Mesenchymal stem cell (in vitro differentiated cells and primary cell): ENCODE measurements around the gene ASGR2.
"Not testable (repeated sequence)": the region's sequence is repeated elsewhere in the genome, so short reads cannot be mapped to it uniquely, and the experiment has no call there.

Experiments used
- DNase-seq: peaks from one replicate; pipeline ENCODE4 v3.0.0-alpha.2; 2013
- H2AFZ ChIP-seq: one replicate; pipeline ENCODE4 v1.6.1; 2013; ENCODE audit warnings: low read depth, mild to moderate bottlenecking, control low read depth, inconsistent platforms, low read length, moderate library complexity
- H2AK5ac ChIP-seq: 2 replicates; pipeline ENCODE4 v1.6.1; 2013; ENCODE audit warnings: low read length, moderate library complexity, mild to moderate bottlenecking, inconsistent platforms; ENCODE audit not compliant: severe bottlenecking
- H2BK120ac ChIP-seq: one replicate; pipeline ENCODE4 v1.6.1; 2013; ENCODE audit warnings: low read depth, mild to moderate bottlenecking, inconsistent platforms, low read length, moderate library complexity
- H2BK12ac ChIP-seq, 2 experiments: one replicate each; pipeline ENCODE4 v1.6.1; 2013; ENCODE audit warnings: inconsistent platforms in 2 of 2, low read length in 2 of 2, mild to moderate bottlenecking in 2 of 2, moderate library complexity in 2 of 2, control low read depth in 1 of 2
- H2BK15ac ChIP-seq: one replicate; pipeline ENCODE4 v1.6.1; 2013; ENCODE audit warnings: mild to moderate bottlenecking, low read depth, inconsistent platforms; ENCODE audit not compliant: poor library complexity, severe bottlenecking
- H2BK5ac ChIP-seq: 2 replicates; pipeline ENCODE4 v1.6.1; 2013; ENCODE audit warnings: low read depth, mild to moderate bottlenecking, low read length, control low read depth, inconsistent platforms; ENCODE audit not compliant: poor library complexity, severe bottlenecking
- H3K14ac ChIP-seq, 2 experiments: one replicate each; pipeline ENCODE4 v1.6.1; 2013; ENCODE audit warnings: inconsistent platforms in 2 of 2, low read length in 2 of 2, control low read depth in 1 of 2, mild to moderate bottlenecking in 1 of 2, moderate library complexity in 1 of 2
- H3K18ac ChIP-seq, 2 experiments: one replicate each; pipeline ENCODE4 v1.6.1; 2013; ENCODE audit warnings: inconsistent platforms in 2 of 2, low read length in 2 of 2, control low read depth in 1 of 2, low read depth in 1 of 2, mild to moderate bottlenecking in 1 of 2
- H3K23ac ChIP-seq, 2 experiments: one replicate each; pipeline ENCODE4 v1.6.1; 2013; ENCODE audit warnings: inconsistent platforms in 2 of 2, low read length in 2 of 2, mild to moderate bottlenecking in 2 of 2, moderate library complexity in 2 of 2, control low read depth in 1 of 2
- H3K27ac ChIP-seq: 2 replicates; pipeline ENCODE4 v1.5.1; 2013; ENCODE audit warnings: mild to moderate bottlenecking, moderate library complexity, low read length, control low read depth, inconsistent platforms; ENCODE audit not compliant: poor library complexity, severe bottlenecking
- H3K27me3 ChIP-seq, 2 experiments: 2 replicates each; pipeline versions ENCODE4 v1.6.1 to v1.7.0; 2013; ENCODE audit warnings: low read length in 2 of 2, mild to moderate bottlenecking in 2 of 2, moderate library complexity in 2 of 2, control low read depth in 1 of 2, inconsistent platforms in 1 of 2; ENCODE audit not compliant: control insufficient read depth in 1 of 2, insufficient read depth in 1 of 2
- H3K36me3 ChIP-seq, 2 experiments: 2 replicates each; pipeline versions ENCODE4 v1.6.1 to v1.7.0; 2013; ENCODE audit warnings: low read length in 2 of 2, control low read depth in 1 of 2, inconsistent platforms in 1 of 2, low read depth in 1 of 2, mild to moderate bottlenecking in 1 of 2; ENCODE audit not compliant: insufficient read depth in 2 of 2, control insufficient read depth in 1 of 2
- H3K4ac ChIP-seq, 2 experiments: one replicate each; pipeline ENCODE4 v1.6.1; 2013; ENCODE audit warnings: inconsistent platforms in 2 of 2, low read length in 2 of 2, mild to moderate bottlenecking in 2 of 2, moderate library complexity in 2 of 2, control low read depth in 1 of 2, low read depth in 1 of 2
- H3K4me1 ChIP-seq: 2 replicates; pipeline ENCODE4 v1.6.1; 2013; ENCODE audit warnings: low read depth, low read length, control low read depth; ENCODE audit not compliant: control insufficient read depth, insufficient read depth
- H3K4me2 ChIP-seq: 2 replicates; pipeline ENCODE4 v1.6.1; 2013; ENCODE audit warnings: low read length, mild to moderate bottlenecking, inconsistent platforms; ENCODE audit not compliant: poor library complexity, severe bottlenecking
- H3K4me3 ChIP-seq, 2 experiments: 2 replicates each; pipeline versions ENCODE4 v1.5.1 to v1.7.0; 2013; ENCODE audit warnings: low read length in 2 of 2, mild to moderate bottlenecking in 2 of 2, control low read depth in 1 of 2, low read depth in 1 of 2; ENCODE audit not compliant: insufficient read depth in 1 of 2
- H3K79me1 ChIP-seq: replicated peaks from 2 replicates; pipeline ENCODE4 v1.6.1; 2013; ENCODE audit warnings: mild to moderate bottlenecking, control low read depth, low read length, inconsistent platforms; ENCODE audit not compliant: poor library complexity, severe bottlenecking
- H3K9ac ChIP-seq: 2 replicates; pipeline ENCODE4 v1.7.0; 2013; ENCODE audit warnings: mild to moderate bottlenecking, low read length, moderate library complexity
- H3K9me3 ChIP-seq: 2 replicates; pipeline ENCODE4 v1.7.0; 2013; ENCODE audit warnings: mild to moderate bottlenecking, low read length; ENCODE audit not compliant: control insufficient read depth
- H4K8ac ChIP-seq: one replicate; pipeline ENCODE4 v1.6.1; 2013; ENCODE audit warnings: inconsistent platforms, mild to moderate bottlenecking, low read length, moderate library complexity
- H4K91ac ChIP-seq: one replicate; pipeline ENCODE4 v1.6.1; 2013; ENCODE audit warnings: mild to moderate bottlenecking, low read length, inconsistent platforms
- WGBS: methylation state at CpG from one replicate; pipeline ENCODE4 v1.1.7; 2013; ENCODE audit warnings: mixed read lengths; 5-methylcytosine and 5-hydroxymethylcytosine counted together

Gene ASGR2

DNA sequence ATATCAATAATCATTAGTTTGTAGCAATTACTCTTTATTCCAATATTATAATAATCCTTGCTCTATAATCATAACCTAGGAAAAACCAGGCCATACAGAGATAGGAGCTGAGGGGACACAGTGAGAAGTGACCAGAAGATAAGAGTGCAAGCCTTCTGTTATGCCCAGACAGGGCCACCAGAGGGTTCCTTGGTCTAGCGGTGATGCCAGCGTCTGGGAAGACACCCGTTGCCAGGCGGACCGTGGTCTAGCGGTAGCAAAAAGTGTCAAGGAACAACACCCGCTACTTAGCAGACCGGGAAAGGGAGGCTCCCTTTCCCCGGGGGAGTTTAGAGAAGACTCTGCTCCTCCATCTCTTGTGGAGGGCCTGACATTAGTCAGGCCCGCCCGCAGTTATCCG, 11.8 kb upstream of the ASGR2 start:
- H3K27me3 ChIP-seq = peaks cover 26 to 66% of the 10 kb centered on the region in 2 experiments
- H4K8ac ChIP-seq, H3K4me3 ChIP-seq, H3K9me3 ChIP-seq, H3K4me2 ChIP-seq, H3K23ac ChIP-seq, H3K4ac ChIP-seq, H2BK5ac ChIP-seq, H2BK120ac ChIP-seq, H3K36me3 ChIP-seq, H3K9ac ChIP-seq, H3K18ac ChIP-seq, H3K79me1 ChIP-seq, H3K14ac ChIP-seq, H2AK5ac ChIP-seq, H3K4me1 ChIP-seq, H2BK12ac ChIP-seq, DNase-seq, H4K91ac ChIP-seq, H2AFZ ChIP-seq, H3K27ac ChIP-seq, H2BK15ac ChIP-seq: not testable (repeated sequence)
- 91% methylated on average over 12 of the region's 12 CpGs for whole genome bisulfite sequencing

DNA sequence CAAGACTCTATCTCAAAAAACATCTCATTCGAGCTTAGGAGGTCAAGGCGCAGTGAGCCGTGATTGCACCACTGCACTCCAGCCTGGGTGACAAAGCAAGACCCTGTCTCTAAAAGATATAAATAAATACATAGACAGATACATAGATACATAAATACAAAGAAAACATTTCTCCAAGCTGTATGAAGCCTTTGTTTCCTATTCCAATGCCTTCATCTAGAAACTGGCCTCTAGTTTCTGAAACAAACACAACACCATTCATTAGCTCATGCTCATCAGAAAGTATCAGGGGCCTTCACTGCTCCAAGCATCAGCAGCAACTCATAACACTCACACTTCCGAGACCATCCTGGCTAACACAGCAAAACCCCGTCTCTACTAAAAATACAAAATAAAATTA, 10.3 kb upstream of the ASGR2 start:
- Histone ChIP-seq H3K27ac (no peak overlapping the region), H2BK12ac (no peak overlapping the region), H4K8ac (no peak overlapping the region), H3K4ac (no peak overlapping the region), H3K4me3 (no peak overlapping the region), H3K4me1 (no peaks in the 10 kb centered on the region), H2AFZ (no peak overlapping the region), H3K36me3 (no peaks in the 10 kb centered on the region), H3K9ac (no peak overlapping the region), H4K91ac (no peak overlapping the region), H3K14ac (no peak overlapping the region), H3K27me3 (peaks cover 23 to 66% of the 10 kb centered on the region in 2 experiments), H3K4me2 (no peak overlapping the region), H2BK5ac (no peak overlapping the region), H3K18ac (no peak overlapping the region), H2BK120ac (no peak overlapping the region), H3K9me3 (no peaks in the 10 kb centered on the region), H2AK5ac (no peak overlapping the region), H3K79me1 (no peaks in the 10 kb centered on the region), H3K23ac (no peak overlapping the region), H2BK15ac (no peak overlapping the region)
- WGBS = 84% methylated on average over 3 of the region's 5 CpGs
- no peak for DNase-seq

DNA sequence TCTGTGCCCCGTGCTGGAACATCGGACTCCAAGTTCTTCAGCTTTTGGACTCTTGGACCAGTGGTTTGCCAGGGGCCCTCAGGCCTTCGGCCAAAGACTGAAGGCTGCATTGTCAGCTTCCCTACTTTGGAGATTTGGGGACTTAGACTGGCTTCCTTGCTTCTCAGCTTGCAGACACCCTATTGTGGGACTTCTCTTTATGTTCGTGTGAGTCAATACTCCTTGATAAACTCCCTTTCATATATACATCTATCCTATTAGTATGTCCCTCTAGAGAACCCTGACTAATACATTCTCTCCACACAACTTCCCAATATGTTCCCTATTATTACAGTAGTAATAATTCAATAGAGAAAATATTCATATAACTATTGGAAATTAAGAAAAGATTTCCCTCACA, 9.2 kb upstream of the ASGR2 start:
- H2AFZ ChIP-seq = no peak overlapping the region
- H3K14ac ChIP-seq = no peak overlapping the region
- H3K18ac ChIP-seq = no peak overlapping the region
- H3K4me2 ChIP-seq = no peak overlapping the region
- no peaks in the 10 kb centered on the region for H3K79me1 ChIP-seq
- no peak overlapping the region for H2BK15ac ChIP-seq
- no peak overlapping the region for H3K27ac ChIP-seq
- no peaks in the 10 kb centered on the region for H3K36me3 ChIP-seq
- H4K91ac ChIP-seq = no peak overlapping the region
- H3K23ac ChIP-seq = no peak overlapping the region
- peaks cover 19 to 63% of the 10 kb centered on the region in 2 experiments for H3K27me3 ChIP-seq
- H2BK120ac ChIP-seq = no peak overlapping the region
- H2AK5ac ChIP-seq = no peak overlapping the region
- H3K9ac ChIP-seq = no peak overlapping the region
- no peak overlapping the region for H4K8ac ChIP-seq
- H3K4me1 ChIP-seq = no peaks in the 10 kb centered on the region
- DNase-seq = no peak
- no peak overlapping the region for H3K4ac ChIP-seq
- H2BK5ac ChIP-seq = no peak overlapping the region
- no peak overlapping the region for H3K4me3 ChIP-seq
- H2BK12ac ChIP-seq = no peak overlapping the region
- 91% methylated on average over 4 of the region's 4 CpGs for WGBS
- H3K9me3 ChIP-seq = no peaks in the 10 kb centered on the region

DNA sequence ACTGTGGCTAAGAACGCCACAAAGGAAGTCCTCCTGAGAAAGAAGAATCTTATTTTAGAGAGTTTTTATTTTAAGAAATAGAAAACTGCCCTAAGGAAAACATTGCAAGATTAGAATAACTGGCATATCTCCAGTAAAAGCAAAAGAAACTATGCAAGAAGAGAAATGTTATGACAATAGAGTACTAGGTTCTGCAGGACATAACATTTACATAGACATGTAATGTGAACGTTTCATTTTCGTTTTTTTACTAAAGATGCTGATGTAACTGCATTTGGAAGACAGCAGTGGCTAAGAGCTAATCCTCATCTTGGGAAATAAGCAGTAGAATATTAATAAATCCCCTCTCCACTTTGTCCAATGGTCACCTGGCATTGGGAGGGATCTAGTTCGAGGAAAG, 7.8 kb upstream of the ASGR2 start:
- 100% methylated on average over 1 of the region's 4 CpGs for WGBS
- DNase-seq = no peak

More for the DNA sequence above, 7.8 kb upstream of the ASGR2 start:
- H3K18ac ChIP-seq = no peak overlapping the region
- H4K8ac ChIP-seq = no peak overlapping the region
- H4K91ac ChIP-seq = no peak overlapping the region
- H3K4me2 ChIP-seq = no peak overlapping the region
- H3K14ac ChIP-seq = no peak overlapping the region
- H2BK15ac ChIP-seq = no peak overlapping the region
- no peak overlapping the region for H3K23ac ChIP-seq
- no peak overlapping the region for H2BK12ac ChIP-seq
- H3K27me3 ChIP-seq = peaks cover 22 to 62% of the 10 kb centered on the region in 2 experiments
- H3K9ac ChIP-seq = no peak overlapping the region
- no peak overlapping the region for H3K4ac ChIP-seq
- H3K79me1 ChIP-seq = no peaks in the 10 kb centered on the region
- no peak overlapping the region for H2BK5ac ChIP-seq
- H3K27ac ChIP-seq = no peak overlapping the region
- H3K9me3 ChIP-seq = peaks cover under 1% of the 10 kb centered on the region
- no peak overlapping the region for H2BK120ac ChIP-seq
- H3K36me3 ChIP-seq = no peaks in the 10 kb centered on the region
- H3K4me3 ChIP-seq = no peak overlapping the region
- no peak overlapping the region for H2AFZ ChIP-seq
- H3K4me1 ChIP-seq = no peaks in the 10 kb centered on the region
- no peak overlapping the region for H2AK5ac ChIP-seq
